Measurements from ENCODE around the gene ASIP.
"Not testable (repeated sequence)": the region's sequence is repeated elsewhere in the genome, so short reads cannot be mapped to it uniquely, and the experiment has no call there.

The ASIP gene

DNA sequence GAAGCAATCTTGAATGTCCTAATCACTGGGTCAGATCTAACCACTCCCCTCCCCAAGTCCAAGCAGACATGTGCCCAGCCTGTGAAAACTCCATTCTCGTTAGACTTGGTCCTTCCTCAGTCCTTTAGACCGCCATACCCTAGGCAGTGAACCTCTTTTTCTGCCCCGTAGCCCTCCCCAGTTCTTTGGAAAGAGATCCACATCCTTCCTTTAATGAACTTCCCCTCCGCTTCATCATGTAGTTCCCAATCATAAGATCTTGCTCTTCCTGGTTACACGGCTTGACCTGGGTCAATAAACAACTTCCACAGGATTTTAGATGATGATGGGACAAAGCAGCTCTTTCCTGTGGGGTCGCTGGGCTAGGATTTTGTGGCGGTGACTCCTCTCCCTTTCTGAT is 52.4 kb downstream of the ASIP start:
- no peak overlapping the region for H3K4me3 ChIP-seq (replicated peaks; ENCODE audit: low read depth, low read length)
- TF ChIP-seq, protein P1, sequence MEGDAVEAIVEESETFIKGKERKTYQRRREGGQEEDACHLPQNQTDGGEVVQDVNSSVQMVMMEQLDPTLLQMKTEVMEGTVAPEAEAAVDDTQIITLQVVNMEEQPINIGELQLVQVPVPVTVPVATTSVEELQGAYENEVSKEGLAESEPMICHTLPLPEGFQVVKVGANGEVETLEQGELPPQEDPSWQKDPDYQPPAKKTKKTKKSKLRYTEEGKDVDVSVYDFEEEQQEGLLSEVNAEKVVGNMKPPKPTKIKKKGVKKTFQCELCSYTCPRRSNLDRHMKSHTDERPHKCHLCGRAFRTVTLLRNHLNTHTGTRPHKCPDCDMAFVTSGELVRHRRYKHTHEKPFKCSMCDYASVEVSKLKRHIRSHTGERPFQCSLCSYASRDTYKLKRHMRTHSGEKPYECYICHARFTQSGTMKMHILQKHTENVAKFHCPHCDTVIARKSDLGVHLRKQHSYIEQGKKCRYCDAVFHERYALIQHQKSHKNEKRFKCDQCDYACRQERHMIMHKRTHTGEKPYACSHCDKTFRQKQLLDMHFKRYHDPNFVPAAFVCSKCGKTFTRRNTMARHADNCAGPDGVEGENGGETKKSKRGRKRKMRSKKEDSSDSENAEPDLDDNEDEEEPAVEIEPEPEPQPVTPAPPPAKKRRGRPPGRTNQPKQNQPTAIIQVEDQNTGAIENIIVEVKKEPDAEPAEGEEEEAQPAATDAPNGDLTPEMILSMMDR (IDR thresholded peaks at IDR 0.05; ENCODE audit: low read length, missing control alignments), result no peak
- no peak for DNase-seq (ENCODE audit: low read depth)

DNA sequence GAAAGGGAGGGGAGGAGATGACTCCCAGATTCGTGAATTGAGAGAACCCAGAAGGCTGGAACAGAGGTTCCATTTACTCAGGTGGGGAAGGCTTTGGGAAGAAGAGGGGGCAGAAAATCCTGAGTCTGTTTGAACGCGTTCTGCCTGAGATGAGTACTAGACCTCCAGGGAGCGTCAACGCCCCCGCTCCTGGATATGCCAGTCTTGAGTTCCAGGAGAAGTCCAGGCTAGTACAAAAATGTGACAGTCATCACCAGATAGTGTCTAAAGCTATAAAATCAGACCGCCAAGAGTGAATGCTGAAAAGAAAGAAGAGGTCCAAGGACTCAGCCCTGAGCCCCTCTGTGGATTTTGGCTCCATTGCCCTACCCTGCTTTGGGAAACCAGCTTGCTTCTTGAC is 53.3 kb downstream of the ASIP start:
- DNase-seq (ENCODE audit: low read depth), result no peak
- H3K4me3 ChIP-seq (replicated peaks; ENCODE audit: low read depth, low read length), result no peak overlapping the region
- TF ChIP-seq, protein P1 (IDR thresholded peaks at IDR 0.05; ENCODE audit: low read length, missing control alignments), result no peak

DNA sequence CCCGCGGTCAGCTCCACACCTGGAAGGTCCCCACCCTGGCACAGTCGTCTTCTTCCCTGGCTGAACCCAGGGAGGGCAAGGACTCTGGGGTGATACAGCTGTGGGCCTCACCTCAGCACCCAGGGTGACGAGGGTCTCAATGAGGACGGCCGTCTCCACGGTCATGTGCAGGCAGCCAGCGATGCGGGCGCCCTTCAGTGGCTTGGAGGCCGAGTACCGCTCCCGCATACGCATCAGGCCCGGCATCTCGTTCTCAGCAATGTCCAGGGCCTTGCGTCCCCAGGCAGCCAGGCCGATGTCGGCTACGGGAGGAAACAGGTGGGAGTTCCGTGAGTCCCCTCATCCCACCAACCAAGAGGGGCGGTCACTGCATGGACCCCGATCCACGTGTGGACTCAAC is 54.1 kb downstream of the ASIP start:
- H3K4me3 ChIP-seq (replicated peaks; ENCODE audit: low read depth, low read length), result no peak overlapping the region
- TF ChIP-seq, protein P1 (IDR thresholded peaks at IDR 0.05; ENCODE audit: low read length, missing control alignments), result no peak
- DNase-seq (ENCODE audit: low read depth), result no peak

DNA sequence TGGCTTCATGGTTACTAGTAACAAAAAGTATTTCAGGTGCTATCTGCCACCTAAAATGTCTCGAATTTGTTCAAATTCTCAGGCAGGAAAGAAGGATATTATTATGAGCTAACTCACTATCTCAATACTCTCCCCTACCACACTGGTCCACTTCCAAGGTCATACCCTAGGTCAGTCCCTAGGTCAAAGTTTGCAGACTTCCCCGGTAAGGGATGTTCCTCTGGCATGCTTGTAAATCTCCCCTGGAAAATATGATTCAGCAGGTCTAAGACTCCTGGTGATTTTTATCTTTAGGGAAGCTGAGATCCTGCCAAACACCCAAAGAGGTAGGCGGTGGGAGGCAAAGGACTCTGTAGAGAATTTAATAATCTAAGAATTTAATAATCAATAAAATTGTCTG is 55.2 kb downstream of the ASIP start:
- DNase-seq (ENCODE audit: low read depth), result no peak
- H3K4me3 ChIP-seq (replicated peaks; ENCODE audit: low read depth, low read length), result no peak overlapping the region
- TF ChIP-seq, protein P1 (IDR thresholded peaks at IDR 0.05; ENCODE audit: low read length, missing control alignments), result no peak

DNA sequence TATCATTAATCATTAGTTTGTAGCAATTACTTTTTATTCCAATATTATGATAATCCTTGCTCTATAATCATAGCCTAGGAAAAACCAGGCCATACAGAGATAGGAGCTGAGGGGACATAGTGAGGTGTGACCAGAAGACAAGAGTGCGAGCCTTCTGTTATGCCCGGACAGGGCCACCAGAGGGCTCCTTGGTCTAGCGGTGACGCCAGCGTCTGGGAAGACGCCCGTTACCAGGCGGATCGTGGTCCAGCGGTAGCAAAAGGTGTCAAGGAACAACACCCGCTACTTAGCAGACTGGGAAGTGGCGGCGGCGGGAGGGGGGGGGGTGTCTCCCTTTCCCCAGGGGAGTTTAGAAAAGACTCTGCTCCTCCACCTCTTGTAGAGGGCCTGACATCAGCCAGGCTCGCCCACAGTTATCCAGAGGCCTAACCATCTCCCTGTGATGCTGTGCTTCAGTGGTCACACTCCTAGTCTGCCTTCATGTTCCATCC is 57.1 kb downstream of the ASIP start:
- not testable (repeated sequence) for DNase-seq (ENCODE audit: low read depth); H3K4me3 ChIP-seq (replicated peaks; ENCODE audit: low read depth, low read length)

DNA sequence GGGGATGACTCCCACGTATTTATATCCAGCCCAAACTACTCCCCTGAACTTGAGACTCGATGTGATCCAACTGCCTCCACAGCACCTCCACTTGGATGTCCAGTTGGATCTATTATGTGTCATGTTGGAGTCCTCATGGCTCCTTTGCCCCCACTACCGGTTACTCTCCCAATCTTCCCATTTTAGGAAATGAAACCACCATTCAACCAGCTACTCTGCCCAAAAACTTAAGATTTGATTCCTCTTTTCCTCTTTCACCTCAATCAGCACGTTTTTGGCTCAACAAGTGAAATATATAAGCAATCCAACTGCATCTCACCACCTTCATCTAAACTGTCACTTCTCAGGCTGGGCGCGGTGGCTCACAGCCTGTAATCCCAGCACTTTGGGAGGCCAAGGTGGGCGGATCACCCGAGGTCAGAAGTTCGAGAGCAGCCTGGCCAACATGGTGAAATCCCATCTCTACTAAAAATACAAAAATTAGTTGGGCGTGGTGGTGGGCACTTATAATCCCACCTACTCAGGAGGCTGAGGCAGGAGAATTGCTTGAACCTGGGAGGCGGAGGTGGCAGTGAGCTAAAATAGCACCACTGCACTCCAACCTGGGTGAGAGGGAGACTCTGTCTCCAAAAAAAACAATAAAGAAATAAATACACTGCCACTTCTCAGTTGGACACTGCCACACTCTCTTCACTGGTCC is 58.5 kb downstream of the ASIP start:
- no peak for DNase-seq (ENCODE audit: low read depth)
- TF ChIP-seq, protein P1 (IDR thresholded peaks at IDR 0.05; ENCODE audit: low read length, missing control alignments), result no peak
- H3K4me3 ChIP-seq (replicated peaks; ENCODE audit: low read depth, low read length), result no peak overlapping the region

DNA sequence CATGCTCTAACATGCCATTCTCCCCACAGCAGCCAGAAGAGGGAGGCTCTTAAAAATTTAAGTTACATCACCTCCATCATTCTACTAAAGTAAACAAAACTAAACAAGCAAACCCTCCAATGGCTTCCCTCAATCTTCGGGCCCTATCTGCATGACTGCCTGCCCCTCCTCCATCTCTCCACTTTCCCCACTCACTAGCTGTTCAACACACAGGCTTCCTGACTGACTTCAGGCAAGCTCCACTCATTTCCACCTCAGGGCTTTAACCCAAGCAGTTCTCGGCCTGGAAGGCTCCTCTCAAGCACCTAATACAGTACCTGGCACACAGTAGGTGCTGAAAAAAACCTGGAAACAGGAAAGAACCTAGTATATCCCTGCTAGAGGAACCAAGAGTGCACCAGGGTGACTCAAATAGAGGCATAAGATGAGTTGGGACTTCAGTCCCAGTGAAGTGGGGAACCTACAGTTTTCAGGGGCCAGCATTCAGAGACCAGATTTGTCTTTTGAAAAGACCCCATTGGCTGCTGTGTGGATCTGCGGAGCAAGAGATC is 59.1 kb downstream of the ASIP start:
- TF ChIP-seq, protein P1 (IDR thresholded peaks at IDR 0.05; ENCODE audit: low read length, missing control alignments), result no peak
- no peak overlapping the region for H3K4me3 ChIP-seq (replicated peaks; ENCODE audit: low read depth, low read length)
- DNase-seq (ENCODE audit: low read depth), result no peak

All from fibroblast of pulmonary artery (primary cell).